Esophagus squamous epithelium (tissue), 5 donors: ENCODE results near the gene ILF3. TPM values are rescaled to one million over a fixed set of nuclear protein-coding genes. Genes with fewer than 3 reads are reported as not detected.

Source experiments
- DNase-seq: peaks from one replicate; lab custom pipeline; 2025; lab: John Stamatoyannopoulos, UW
- H3K27ac ChIP-seq, 4 donors: fragments of 200-600 bp; sonication (generic); one replicate each; pipeline ENCODE4 v1.5.1; 2016 to 2019; ENCODE audit warnings: mild to moderate bottlenecking in 1 of 4
- H3K27me3 ChIP-seq, 4 donors: fragments of 200-600 bp; sonication (generic); 1 replicate in 3 of 4; 2 replicates in 1 of 4; pipeline versions ENCODE4 v1.5.1 to v1.6.0; 2017 to 2021; ENCODE audit warnings: antibody characterized with exemption in 1 of 4
- H3K36me3 ChIP-seq, 3 donors: fragments of 200-600 bp; sonication (generic); one replicate each; pipeline ENCODE4 v1.5.1; 2016 to 2019
- H3K4me1 ChIP-seq, 3 donors: fragments of 200-600 bp; sonication (generic); one replicate each; pipeline ENCODE4 v1.5.1; 2017 to 2019
- H3K4me3 ChIP-seq, 4 donors: fragments of 200-600 bp; sonication (generic); 1 replicate in 3 of 4; 2 replicates in 1 of 4; pipeline ENCODE4 v1.5.1; 2016 to 2019; ENCODE audit warnings: mild to moderate bottlenecking in 2 of 4, moderate library complexity in 1 of 4
- H3K9me3 ChIP-seq, 3 donors: fragments of 200-600 bp; sonication (generic); one replicate each; pipeline ENCODE4 v1.5.1; 2016 to 2019
- CTCF ChIP-seq, 6 experiments: fragments of 450-650 bp in 4 of 6; fragments of 200-600 bp in 2 of 6; sonication (generic) in 2 of 6; IDR thresholded peaks; one replicate each; pipeline ENCODE4 v1.5.1; 2016 to 2019; ENCODE audit warnings: antibody characterized with exemption in 6 of 6, mild to moderate bottlenecking in 4 of 6, moderate library complexity in 4 of 6
- POLR2A ChIP-seq, 4 donors: fragments of 450-650 bp; IDR thresholded peaks; one replicate each; pipeline ENCODE4 v1.6.1; 2017; ENCODE audit warnings: antibody characterized with exemption in 4 of 4, mild to moderate bottlenecking in 4 of 4, moderate library complexity in 3 of 4
- WGBS, 2 donors: methylation state at CpG; one replicate each; pipeline ENCODE4 v1.1.5; 2018; 5-methylcytosine and 5-hydroxymethylcytosine counted together
- intact Hi-C: fragments of 100-400 bp; cut with DNase I; formaldehyde crosslinking; loops from one replicate; pipeline ENCODE4 v1.15.0; 2022
- total RNA-seq, 4 donors: library from RNA; depleted of rRNA; stranded (reverse); fragments of >200 nt; gene quantifications; one replicate each; pipeline ENCODE4 v1.1.0, GENCODE V29; 2016
- donor health status: DM: yes; HTN: yes; CAD: no.

ILF3 gene
- total RNA-seq, 4 donors from 2014 or later, result 68.7 to 123 (median 98.3) TPM

- TF ChIP-seq POLR2A (IDR thresholded peaks at IDR 0.05) (no peak), CTCF (IDR thresholded peaks at IDR 0.05) (peak; percentile 75 to 95 (median 89))
- Histone ChIP-seq H3K9me3 (no peaks in the 10 kb centered on the region), H3K27ac (peak overlapping the region; percentile 56 to 75 (median 70)), H3K36me3 (peaks cover 5 to 51% (median 20%) of the 10 kb centered on the region in 3 donors), H3K4me3 (no peak overlapping the region), H3K27me3 (no peaks in the 10 kb centered on the region), H3K4me1 (peaks cover 6 to 46% (median 14%) of the 10 kb centered on the region in 3 donors)
- intact Hi-C loops, result loop anchor here (2.0 kb wide), 1 partner anchor 64 kb away; no protein-coding TSS in a partner anchor
- DNase-seq, result no peak
- WGBS, 2 donors, result 9 to 12% methylated on average over 7 to 8 of the region's 14 CpGs
Observed at GRCh38 chr19:10644260-10645007, 9.7 kb upstream of the ILF3 start.

GRCh38 chr19:10646456-10647159 lies 7.5 kb upstream of the ILF3 start:
- Histone ChIP-seq H3K27me3 (no peaks in the 10 kb centered on the region), H3K9me3 (no peaks in the 10 kb centered on the region), H3K36me3 (peaks cover 0 to 29% (median 9%) of the 10 kb centered on the region in 3 donors), H3K4me1 (peaks cover 6 to 58% (median 18%) of the 10 kb centered on the region in 3 donors), H3K4me3 (no peak overlapping the region), H3K27ac (peak overlapping the region in 2 of 4 donors; percentile 30 to 35)
- intact Hi-C loops, result no loop called here
- 57 to 60% methylated on average over 12 of the region's 12 CpGs for WGBS, 2 donors
- TF ChIP-seq POLR2A (IDR thresholded peaks at IDR 0.05) (no peak), CTCF (IDR thresholded peaks at IDR 0.05) (no peak)
- DNase-seq, result no peak

GRCh38 chr19:10648360-10648759 lies 5.8 kb upstream of the ILF3 start:
- TF ChIP-seq POLR2A (IDR thresholded peaks at IDR 0.05) (no peak), CTCF (IDR thresholded peaks at IDR 0.05) (no peak)
- intact Hi-C loops, result no loop called here
- H3K27ac ChIP-seq, result no peak overlapping the region
- H3K27me3 ChIP-seq, result no peaks in the 10 kb centered on the region
- H3K36me3 ChIP-seq, result peaks cover 0 to 12% (median 0%) of the 10 kb centered on the region in 3 donors
- no peak overlapping the region for H3K4me3 ChIP-seq
- WGBS, 2 donors, result 84 to 86% methylated on average over 4 of the region's 4 CpGs
- no peaks in the 10 kb centered on the region for H3K9me3 ChIP-seq
- peaks cover 20 to 60% (median 29%) of the 10 kb centered on the region in 3 donors for H3K4me1 ChIP-seq
- no peak for DNase-seq

- Histone ChIP-seq H3K27ac (peak overlapping the region in 1 of 4 donors; percentile 99), H3K27me3 (no peaks in the 10 kb centered on the region), H3K4me1 (peaks cover 25 to 52% (median 30%) of the 10 kb centered on the region in 3 donors), H3K36me3 (no peaks in the 10 kb centered on the region), H3K9me3 (no peaks in the 10 kb centered on the region), H3K4me3 (no peak overlapping the region)
- 56 to 60% methylated on average over 4 of the region's 4 CpGs for WGBS, 2 donors
- intact Hi-C loops, result no loop called here
- DNase-seq, result no peak
- TF ChIP-seq CTCF (IDR thresholded peaks at IDR 0.05) (no peak), POLR2A (IDR thresholded peaks at IDR 0.05) (no peak)
Observed at GRCh38 chr19:10651851-10652250, 2.3 kb upstream of the ILF3 start.

GRCh38 chr19:10653482-10653731 lies 739 bp upstream of the ILF3 start:
- H3K27me3 ChIP-seq, result no peaks in the 10 kb centered on the region
- peaks cover 25 to 64% (median 37%) of the 10 kb centered on the region in 3 donors for H3K4me1 ChIP-seq
- no peaks in the 10 kb centered on the region for H3K9me3 ChIP-seq
- DNase-seq, result no peak
- peaks cover 0 to 11% (median 0%) of the 10 kb centered on the region in 3 donors for H3K36me3 ChIP-seq
- peak overlapping the region; percentile 98 to 99 (median 99) for H3K27ac ChIP-seq
- intact Hi-C loops, result no loop called here
- peak overlapping the region; percentile 74 to 99 (median 96) for H3K4me3 ChIP-seq
- no CpG with 5 or more reads among the region's 18 CpGs for WGBS, 2 donors
- TF ChIP-seq CTCF (IDR thresholded peaks at IDR 0.05), result no peak
- TF ChIP-seq POLR2A (IDR thresholded peaks at IDR 0.05), result no peak
